SK-N-MC (cell line): ENCODE data around the gene NEDD4L.

Experiments used
- EZH2 ChIP-seq: fragments of 200-600 bp; sonication (generic); IDR thresholded peaks from one replicate; pipeline ENCODE4 v1.6.1; 2017; ENCODE audit warnings: antibody characterized with exemption
- FOXP2 ChIP-seq: optimal IDR thresholded peaks from 2 replicates; pipeline ENCODE3; 2011; ENCODE audit warnings: mild to moderate bottlenecking, moderate library complexity; ENCODE audit not compliant: insufficient read depth; ENCODE audit errors: extremely low read length, control extremely low read depth
- POLR2AphosphoS5 ChIP-seq: IDR thresholded peaks from 2 replicates; pipeline ENCODE4 v1.6.1; 2012; ENCODE audit warnings: mild to moderate bottlenecking, low read depth, low read length, borderline replicate concordance

DNA sequence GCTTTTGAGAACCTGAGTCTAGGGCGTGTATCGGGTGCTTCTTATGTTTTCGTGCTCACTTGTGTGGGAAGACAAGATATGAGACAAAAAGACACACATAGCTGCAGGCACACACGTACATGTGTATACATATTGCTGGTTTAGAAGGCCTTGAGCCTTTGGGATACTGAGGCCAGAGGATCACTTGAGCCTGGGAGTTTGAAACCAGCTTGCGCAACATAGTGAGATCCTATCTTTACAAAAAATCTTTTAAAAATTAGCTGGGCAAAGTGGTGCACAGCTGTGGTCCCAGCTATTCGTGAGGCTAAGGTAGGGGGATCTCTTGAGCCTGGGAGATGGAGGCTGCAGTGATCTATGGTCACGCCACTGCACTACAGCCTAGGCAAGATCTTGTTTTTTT, 18.8 kb upstream of the NEDD4L start:
- TF ChIP-seq EZH2, result no peak
- no peak for TF ChIP-seq POLR2AphosphoS5
- TF ChIP-seq FOXP2, result no peak
